OCI-M1 (cell line): ENCODE data around the gene PCDHA7.
A peak's percentile ranks its signal among the peaks of the same experiment; 100 is the strongest.
"Not testable (repeated sequence)": the region's sequence is repeated elsewhere in the genome, so short reads cannot be mapped to it uniquely, and the experiment has no call there.

Experiments used
- DNase-seq: peaks from one replicate; lab custom pipeline; 2025; lab: John Stamatoyannopoulos, UW

Gene PCDHA7, protein sequence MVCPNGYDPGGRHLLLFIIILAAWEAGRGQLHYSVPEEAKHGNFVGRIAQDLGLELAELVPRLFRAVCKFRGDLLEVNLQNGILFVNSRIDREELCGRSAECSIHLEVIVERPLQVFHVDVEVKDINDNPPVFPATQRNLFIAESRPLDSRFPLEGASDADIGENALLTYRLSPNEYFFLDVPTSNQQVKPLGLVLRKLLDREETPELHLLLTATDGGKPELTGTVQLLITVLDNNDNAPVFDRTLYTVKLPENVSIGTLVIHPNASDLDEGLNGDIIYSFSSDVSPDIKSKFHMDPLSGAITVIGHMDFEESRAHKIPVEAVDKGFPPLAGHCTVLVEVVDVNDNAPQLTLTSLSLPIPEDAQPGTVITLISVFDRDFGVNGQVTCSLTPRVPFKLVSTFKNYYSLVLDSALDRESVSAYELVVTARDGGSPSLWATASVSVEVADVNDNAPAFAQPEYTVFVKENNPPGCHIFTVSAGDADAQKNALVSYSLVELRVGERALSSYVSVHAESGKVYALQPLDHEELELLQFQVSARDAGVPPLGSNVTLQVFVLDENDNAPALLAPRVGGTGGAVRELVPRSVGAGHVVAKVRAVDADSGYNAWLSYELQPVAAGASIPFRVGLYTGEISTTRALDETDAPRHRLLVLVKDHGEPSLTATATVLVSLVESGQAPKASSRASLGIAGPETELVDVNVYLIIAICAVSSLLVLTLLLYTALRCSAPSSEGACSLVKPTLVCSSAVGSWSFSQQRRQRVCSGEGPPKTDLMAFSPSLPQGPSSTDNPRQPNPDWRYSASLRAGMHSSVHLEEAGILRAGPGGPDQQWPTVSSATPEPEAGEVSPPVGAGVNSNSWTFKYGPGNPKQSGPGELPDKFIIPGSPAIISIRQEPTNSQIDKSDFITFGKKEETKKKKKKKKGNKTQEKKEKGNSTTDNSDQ

DNA sequence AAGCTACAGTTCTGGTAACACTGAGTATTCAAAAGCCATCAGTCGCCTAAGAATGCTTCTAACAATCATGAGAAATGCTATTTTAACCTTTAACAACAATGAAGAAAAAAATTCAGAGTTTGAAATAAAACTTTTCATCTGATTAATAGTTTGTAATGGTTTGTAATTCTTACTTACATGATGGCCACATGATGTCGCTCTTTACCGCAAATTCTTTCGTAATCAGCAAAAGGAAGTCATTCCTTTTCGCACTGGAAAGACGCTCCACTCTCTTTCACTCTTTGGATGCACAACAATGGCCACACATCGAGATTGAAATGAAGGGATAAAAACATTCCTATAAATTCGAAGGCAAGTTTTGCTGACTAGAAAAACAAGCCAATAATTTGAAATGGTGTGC lies at the start of gene PCDHA7:
TSS of gene PCDHA7 (plus strand) at position 277 of the 400 bp plus-strand sequence. CDS start at position 392, 115 bp downstream.
- peak; percentile 2 for DNase-seq

DNA sequence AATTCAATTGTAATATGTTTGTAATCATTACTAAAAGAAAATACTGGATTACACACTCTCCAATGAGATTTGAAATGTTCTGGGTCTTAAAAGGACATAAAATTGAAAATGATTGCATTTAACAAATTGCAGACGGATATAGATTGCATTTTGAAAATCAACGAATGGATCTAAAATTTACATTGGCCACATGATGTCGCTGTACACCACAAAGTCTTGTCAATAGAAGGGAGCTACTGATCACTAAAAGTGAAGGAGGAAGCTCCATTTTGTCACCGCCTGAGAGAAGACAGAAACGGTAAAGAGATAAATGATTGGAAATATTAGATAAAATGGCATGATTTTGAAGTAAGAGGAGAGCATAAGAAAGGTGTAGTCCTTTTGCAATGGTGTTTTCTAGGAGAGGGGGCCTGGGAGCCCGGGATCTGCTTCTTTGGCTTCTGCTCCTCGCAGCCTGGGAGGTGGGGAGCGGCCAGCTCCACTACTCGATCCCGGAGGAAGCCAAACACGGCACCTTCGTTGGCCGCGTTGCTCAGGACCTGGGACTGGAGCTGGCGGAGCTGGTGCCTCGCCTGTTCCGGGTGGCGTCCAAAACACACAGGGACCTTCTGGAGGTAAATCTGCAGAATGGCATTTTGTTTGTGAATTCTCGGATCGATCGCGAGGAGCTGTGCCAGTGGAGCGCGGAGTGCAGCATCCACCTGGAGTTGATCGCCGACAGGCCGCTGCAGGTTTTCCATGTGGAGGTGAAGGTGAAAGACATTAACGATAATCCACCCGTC lies 48.0 kb upstream of the PCDHA7 start, which contains the start of gene PCDHA1:
TSS of gene PCDHA1 (plus strand) at position 236 of the 782 bp plus-strand sequence.
- peak; percentile 62 for DNase-seq

DNA sequence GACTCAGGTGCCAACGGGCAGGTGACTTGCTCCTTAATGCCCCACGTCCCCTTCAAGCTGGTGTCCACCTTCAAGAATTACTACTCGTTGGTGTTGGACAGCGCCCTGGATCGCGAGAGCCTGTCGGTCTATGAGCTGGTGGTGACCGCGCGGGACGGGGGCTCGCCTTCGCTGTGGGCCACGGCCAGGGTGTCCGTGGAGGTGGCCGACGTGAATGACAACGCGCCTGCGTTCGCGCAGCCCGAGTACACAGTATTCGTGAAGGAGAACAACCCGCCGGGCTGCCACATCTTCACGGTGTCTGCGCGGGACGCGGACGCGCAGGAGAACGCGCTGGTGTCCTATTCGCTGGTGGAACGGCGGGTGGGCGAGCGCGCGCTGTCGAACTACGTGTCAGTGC lies 46.6 kb upstream of the PCDHA7 start:
- not testable (repeated sequence) for DNase-seq

GRCh38 chr5:140787849-140788504 lies 46.1 kb upstream of the PCDHA7 start:
- DNase-seq, result not testable (repeated sequence)

GRCh38 chr5:140791089-140791488 lies 43.0 kb upstream of the PCDHA7 start:
- DNase-seq, result peak; percentile 33

DNA sequence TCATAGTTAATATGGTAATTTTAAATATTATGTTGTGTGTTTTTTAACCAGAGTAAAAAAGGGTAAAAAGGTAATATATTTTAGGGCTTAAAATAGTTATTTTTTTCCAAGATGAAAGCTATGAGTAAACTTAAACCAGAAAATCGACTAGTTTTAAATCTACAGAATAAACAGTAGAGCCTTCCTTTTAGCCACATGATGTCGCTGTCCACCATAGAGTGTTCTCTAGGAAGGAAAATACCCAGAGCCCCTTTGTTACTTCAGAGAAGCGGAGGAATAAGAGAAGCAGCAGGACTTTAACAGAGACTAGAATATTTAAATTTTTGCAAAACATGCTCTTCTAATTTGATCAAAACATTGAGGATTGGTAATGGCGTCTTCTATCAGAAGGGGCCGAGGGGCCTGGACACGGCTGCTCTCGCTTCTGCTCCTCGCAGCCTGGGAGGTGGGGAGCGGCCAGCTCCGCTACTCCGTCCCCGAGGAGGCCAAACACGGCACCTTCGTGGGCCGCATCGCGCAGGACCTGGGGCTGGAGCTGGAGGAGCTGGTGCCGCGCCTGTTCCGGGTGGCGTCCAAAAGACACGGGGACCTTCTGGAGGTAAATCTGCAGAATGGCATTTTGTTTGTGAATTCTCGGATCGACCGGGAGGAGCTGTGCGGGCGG lies 39.3 kb upstream of the PCDHA7 start, which contains the start of gene PCDHA2:
TSS of gene PCDHA2 (plus strand) at position 258 of the 664 bp plus-strand sequence.
- no peak for DNase-seq

DNA sequence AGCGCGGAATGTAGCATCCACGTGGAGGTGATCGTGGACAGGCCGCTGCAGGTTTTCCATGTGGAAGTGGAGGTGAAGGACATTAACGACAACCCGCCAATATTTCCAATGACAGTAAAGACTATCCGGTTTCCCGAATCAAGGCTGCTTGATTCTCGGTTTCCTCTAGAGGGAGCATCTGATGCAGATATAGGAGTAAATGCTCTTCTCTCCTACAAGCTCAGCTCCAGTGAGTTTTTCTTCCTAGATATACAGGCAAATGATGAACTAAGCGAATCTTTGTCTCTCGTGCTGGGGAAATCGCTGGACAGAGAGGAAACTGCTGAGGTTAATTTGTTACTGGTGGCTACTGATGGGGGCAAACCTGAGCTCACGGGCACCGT lies 38.8 kb upstream of the PCDHA7 start:
- DNase-seq, result no peak

GRCh38 chr5:140796072-140796717 lies 37.9 kb upstream of the PCDHA7 start:
- DNase-seq, result not testable (repeated sequence)

DNA sequence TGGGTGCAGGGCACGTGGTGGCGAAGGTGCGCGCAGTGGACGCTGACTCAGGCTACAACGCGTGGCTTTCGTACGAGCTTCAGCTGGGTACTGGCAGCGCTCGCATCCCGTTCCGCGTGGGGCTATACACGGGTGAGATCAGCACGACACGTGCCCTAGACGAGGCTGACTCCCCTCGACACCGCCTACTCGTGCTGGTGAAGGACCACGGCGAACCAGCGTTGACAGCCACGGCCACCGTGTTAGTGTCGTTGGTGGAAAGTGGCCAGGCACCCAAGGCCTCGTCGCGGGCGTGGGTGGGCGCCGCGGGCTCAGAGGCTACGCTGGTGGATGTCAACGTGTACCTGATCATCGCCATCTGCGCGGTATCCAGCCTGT lies 37.4 kb upstream of the PCDHA7 start:
- DNase-seq, result no peak

DNA sequence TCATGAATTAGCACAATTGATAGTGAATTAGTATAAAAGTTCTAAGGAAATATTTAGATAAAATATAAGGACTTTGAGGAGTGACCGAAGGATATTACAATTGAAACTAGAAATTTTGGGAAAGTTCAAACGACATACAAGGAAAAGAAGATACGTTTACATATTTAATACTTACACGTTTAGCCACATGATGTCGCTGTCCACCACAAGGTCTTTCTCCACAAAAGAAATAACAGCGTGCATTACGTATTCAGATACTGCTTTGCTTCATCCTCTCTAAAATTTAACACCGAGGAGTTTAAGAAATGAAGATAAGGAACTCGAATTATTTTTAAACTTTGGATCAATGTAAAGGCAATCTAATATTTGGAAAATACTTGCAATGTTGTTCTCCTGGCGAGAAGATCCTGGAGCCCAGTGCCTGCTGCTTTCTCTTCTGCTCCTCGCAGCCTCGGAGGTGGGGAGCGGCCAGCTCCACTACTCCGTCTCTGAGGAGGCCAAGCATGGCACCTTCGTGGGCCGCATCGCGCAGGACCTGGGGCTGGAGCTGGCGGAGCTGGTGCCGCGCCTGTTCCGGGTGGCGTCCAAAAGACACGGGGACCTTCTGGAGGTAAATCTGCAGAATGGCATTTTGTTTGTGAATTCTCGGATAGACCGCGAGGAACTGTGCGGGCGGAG lies 33.1 kb upstream of the PCDHA7 start, which contains the start of gene PCDHA3:
TSS of gene PCDHA3 (plus strand) at position 242 of the 678 bp plus-strand sequence.
- no peak for DNase-seq

- DNase-seq, result no peak
Measured at GRCh38 chr5:140801494-140801841, 32.6 kb upstream of the PCDHA7 start.

DNA sequence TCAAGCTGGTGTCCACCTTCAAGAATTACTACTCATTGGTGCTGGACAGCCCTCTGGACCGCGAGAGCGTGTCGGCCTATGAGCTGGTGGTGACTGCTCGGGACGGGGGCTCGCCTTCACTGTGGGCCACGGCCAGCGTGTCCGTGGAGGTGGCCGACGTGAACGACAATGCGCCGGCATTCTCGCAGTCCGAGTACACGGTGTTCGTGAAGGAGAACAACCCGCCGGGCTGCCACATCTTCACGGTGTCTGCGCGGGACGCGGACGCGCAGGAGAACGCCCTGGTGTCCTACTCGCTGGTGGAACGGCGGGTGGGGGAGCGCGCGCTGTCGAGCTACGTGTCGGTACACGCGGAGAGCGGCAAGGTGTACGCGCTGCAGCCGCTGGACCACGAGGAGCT lies 31.7 kb upstream of the PCDHA7 start:
- not testable (repeated sequence) for DNase-seq

GRCh38 chr5:140802781-140803271 lies 31.2 kb upstream of the PCDHA7 start:
- no peak for DNase-seq

GRCh38 chr5:140806834-140807775 lies 27.0 kb upstream of the PCDHA7 start, which contains the start of gene PCDHA4:
PCDHA4 (plus strand) TSS chr5:140807068.
- DNase-seq, result peak; percentile 8

DNA sequence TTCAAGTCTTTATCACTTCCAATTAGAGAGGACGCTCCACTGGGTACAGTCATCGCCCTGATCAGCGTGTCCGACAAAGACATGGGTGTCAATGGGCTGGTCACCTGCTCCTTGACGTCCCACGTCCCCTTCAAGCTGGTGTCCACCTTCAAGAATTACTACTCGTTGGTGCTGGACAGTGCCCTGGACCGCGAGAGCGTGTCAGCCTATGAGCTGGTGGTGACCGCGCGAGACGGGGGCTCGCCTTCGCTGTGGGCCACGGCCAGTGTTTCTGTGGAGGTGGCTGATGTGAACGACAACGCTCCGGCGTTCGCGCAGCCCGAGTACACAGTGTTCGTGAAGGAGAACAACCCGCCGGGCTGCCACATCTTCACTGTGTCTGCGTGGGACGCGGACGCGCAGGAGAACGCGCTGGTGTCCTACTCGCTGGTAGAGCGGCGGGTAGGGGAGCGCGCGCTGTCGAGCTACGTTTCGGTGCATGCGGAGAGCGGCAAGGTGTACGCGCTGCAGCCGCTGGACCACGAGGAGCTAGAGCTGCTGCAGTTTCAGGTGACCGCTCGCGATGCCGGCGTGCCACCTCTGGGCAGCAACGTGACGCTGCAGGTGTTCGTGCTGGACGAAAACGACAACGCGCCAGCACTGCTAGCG lies 25.7 kb upstream of the PCDHA7 start:
- DNase-seq, result not testable (repeated sequence)

- DNase-seq, result no peak
Measured at GRCh38 chr5:140808889-140809291, 25.2 kb upstream of the PCDHA7 start.
